ENCODE data around the gene AXIN1.

Gene AXIN1

DNA sequence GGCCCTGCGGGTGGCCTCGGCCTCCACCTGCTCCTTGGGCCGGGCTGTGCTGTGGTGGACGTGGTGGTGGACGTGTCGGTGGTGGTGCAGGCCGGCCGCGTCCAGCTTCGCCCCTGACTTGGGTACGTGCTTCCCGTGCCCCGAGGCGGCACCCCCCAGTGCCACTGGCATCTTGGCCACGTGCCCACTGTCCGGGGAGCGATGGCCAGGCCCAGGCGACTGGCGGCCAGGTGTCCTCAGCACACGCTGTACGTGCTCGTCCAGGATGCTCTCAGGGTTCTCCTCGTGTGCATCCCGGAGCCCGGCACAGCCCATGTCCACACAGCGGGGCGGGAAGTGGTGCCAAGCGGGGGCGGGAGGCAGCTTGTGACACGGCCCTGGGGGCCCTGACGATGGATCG, 54.7 kb downstream of the AXIN1 start:
- Histone ChIP-seq H3K4me1 (ENCODE audit: low read length) (no peaks in the 10 kb centered on the region), H3K4me2 (ENCODE audit: low read depth, low read length) (no peak overlapping the region), H3K27ac (ENCODE audit: low read length) (no peak overlapping the region), H4K20me1 (ENCODE audit: insufficient read depth, low read length) (no peaks in the 10 kb centered on the region), H3K9me2 (replicated peaks; ENCODE audit: insufficient read depth, low read length) (no peaks in the 10 kb centered on the region), H3K4me3 (ENCODE audit: low read length) (no peak overlapping the region), H3K9me3 (replicated peaks; ENCODE audit: insufficient read depth, low read length) (no peaks in the 10 kb centered on the region), H3K27me3 (replicated peaks; ENCODE audit: insufficient read depth, low read length) (no peaks in the 10 kb centered on the region), H3K79me2 (ENCODE audit: low read length) (no peaks in the 10 kb centered on the region), H3F3A (ENCODE audit: insufficient read depth, low read length) (no peaks in the 10 kb centered on the region), H3K36me3 (replicated peaks; ENCODE audit: insufficient read depth, low read length) (no peaks in the 10 kb centered on the region), H2AFZ (ENCODE audit: low read length) (no peak overlapping the region), H3K9ac (ENCODE audit: low read length) (no peak overlapping the region)
- TF ChIP-seq EZH2phosphoT487 (IDR thresholded peaks at IDR 0.05; ENCODE audit: low read length) (no peak), EZH2 (optimal IDR thresholded peaks at IDR 0.05; ENCODE audit: low read depth, low read length) (no peak)
- TF ChIP-seq, protein P1, sequence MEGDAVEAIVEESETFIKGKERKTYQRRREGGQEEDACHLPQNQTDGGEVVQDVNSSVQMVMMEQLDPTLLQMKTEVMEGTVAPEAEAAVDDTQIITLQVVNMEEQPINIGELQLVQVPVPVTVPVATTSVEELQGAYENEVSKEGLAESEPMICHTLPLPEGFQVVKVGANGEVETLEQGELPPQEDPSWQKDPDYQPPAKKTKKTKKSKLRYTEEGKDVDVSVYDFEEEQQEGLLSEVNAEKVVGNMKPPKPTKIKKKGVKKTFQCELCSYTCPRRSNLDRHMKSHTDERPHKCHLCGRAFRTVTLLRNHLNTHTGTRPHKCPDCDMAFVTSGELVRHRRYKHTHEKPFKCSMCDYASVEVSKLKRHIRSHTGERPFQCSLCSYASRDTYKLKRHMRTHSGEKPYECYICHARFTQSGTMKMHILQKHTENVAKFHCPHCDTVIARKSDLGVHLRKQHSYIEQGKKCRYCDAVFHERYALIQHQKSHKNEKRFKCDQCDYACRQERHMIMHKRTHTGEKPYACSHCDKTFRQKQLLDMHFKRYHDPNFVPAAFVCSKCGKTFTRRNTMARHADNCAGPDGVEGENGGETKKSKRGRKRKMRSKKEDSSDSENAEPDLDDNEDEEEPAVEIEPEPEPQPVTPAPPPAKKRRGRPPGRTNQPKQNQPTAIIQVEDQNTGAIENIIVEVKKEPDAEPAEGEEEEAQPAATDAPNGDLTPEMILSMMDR (IDR thresholded peaks at IDR 0.05; ENCODE audit: low read length), result no peak
- no peak for DNase-seq

DNA sequence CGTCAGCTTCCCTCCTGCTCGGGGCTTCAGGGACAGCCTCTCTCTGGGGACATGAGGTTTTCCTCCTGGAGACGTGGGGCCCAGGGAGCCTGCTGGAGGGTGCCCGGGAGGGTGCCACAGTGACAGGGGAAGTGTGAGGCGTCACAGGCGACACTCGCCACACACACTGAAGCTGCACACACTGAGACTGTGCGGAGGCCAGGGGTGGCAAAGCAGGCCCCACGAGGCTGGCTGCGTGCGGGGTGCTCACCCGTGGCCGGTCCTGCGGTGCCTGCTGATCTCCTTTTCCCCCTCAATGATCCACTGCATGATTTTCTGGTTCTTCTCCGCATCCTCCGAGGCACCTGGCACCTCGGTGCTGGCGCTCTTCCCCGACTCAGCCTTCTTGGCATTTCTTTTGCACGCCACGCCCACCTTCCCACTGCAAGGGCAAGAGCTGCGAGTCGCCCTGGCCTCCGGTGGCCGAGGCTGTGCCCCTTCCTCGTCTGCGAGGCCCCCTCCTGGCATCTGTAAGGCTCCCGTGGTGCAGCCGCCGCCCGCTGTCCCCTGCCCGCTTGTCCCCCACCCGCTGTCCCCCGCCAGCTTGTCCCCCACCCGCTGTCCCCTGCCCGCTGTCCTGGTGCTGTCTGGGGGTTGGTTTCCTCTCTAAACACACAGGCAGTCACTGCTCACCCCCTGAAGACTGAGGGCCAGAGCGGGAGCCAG, 55.6 kb downstream of the AXIN1 start:
- no peaks in the 10 kb centered on the region for H3K36me3 ChIP-seq (replicated peaks; ENCODE audit: insufficient read depth, low read length)
- H3K4me1 ChIP-seq (ENCODE audit: low read length), result no peaks in the 10 kb centered on the region
- DNase-seq, result no peak
- H3K9me3 ChIP-seq (replicated peaks; ENCODE audit: insufficient read depth, low read length), result no peaks in the 10 kb centered on the region
- no peak overlapping the region for H3K27ac ChIP-seq (ENCODE audit: low read length)
- no peak for TF ChIP-seq EZH2 (optimal IDR thresholded peaks at IDR 0.05; ENCODE audit: low read depth, low read length)
- TF ChIP-seq EZH2phosphoT487 (IDR thresholded peaks at IDR 0.05; ENCODE audit: low read length), result no peak
- TF ChIP-seq, protein P1 (IDR thresholded peaks at IDR 0.05; ENCODE audit: low read length), result no peak
- no peaks in the 10 kb centered on the region for H4K20me1 ChIP-seq (ENCODE audit: insufficient read depth, low read length)
- no peaks in the 10 kb centered on the region for H3K79me2 ChIP-seq (ENCODE audit: low read length)
- H3F3A ChIP-seq (ENCODE audit: insufficient read depth, low read length), result no peaks in the 10 kb centered on the region
- no peaks in the 10 kb centered on the region for H3K9me2 ChIP-seq (replicated peaks; ENCODE audit: insufficient read depth, low read length)
- H2AFZ ChIP-seq (ENCODE audit: low read length), result no peak overlapping the region
- no peak overlapping the region for H3K4me3 ChIP-seq (ENCODE audit: low read length)
- H3K27me3 ChIP-seq (replicated peaks; ENCODE audit: insufficient read depth, low read length), result no peaks in the 10 kb centered on the region
- no peak overlapping the region for H3K4me2 ChIP-seq (ENCODE audit: low read depth, low read length)
- H3K9ac ChIP-seq (ENCODE audit: low read length), result no peak overlapping the region

DNA sequence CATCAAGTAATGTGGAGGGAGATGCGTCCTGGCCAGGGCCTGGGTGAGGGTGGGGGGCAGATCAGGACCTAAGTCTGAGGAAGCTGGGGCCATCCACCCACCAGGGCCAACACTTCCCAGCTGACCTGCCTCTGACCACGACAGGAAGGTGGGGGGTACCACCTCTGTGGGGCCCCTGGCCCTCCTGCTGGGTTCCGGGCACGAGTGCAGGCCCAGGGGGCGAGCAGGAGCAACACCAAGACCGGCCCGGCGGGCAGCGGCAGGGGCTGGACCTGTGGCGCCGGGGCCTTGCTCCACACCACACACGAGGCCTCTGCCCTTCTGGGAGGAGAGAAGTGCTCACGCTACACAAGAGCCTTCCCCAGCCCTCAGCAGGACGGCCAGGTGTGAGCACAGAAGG, 56.2 kb downstream of the AXIN1 start:
- no peak overlapping the region for H3K4me3 ChIP-seq (ENCODE audit: low read length)
- H3K36me3 ChIP-seq (replicated peaks; ENCODE audit: insufficient read depth, low read length), result no peaks in the 10 kb centered on the region
- H4K20me1 ChIP-seq (ENCODE audit: insufficient read depth, low read length), result no peaks in the 10 kb centered on the region
- no peak overlapping the region for H3K9ac ChIP-seq (ENCODE audit: low read length)
- no peaks in the 10 kb centered on the region for H3K9me2 ChIP-seq (replicated peaks; ENCODE audit: insufficient read depth, low read length)
- H3K9me3 ChIP-seq (replicated peaks; ENCODE audit: insufficient read depth, low read length), result no peaks in the 10 kb centered on the region
- H3K79me2 ChIP-seq (ENCODE audit: low read length), result no peaks in the 10 kb centered on the region
- TF ChIP-seq EZH2 (optimal IDR thresholded peaks at IDR 0.05; ENCODE audit: low read depth, low read length) (no peak), EZH2phosphoT487 (IDR thresholded peaks at IDR 0.05; ENCODE audit: low read length) (no peak)
- TF ChIP-seq, protein P1 (IDR thresholded peaks at IDR 0.05; ENCODE audit: low read length), result no peak
- H3K4me2 ChIP-seq (ENCODE audit: low read depth, low read length), result no peak overlapping the region
- no peaks in the 10 kb centered on the region for H3K4me1 ChIP-seq (ENCODE audit: low read length)
- no peak overlapping the region for H3K27ac ChIP-seq (ENCODE audit: low read length)
- DNase-seq, result no peak
- no peaks in the 10 kb centered on the region for H3K27me3 ChIP-seq (replicated peaks; ENCODE audit: insufficient read depth, low read length)
- no peaks in the 10 kb centered on the region for H3F3A ChIP-seq (ENCODE audit: insufficient read depth, low read length)
- no peak overlapping the region for H2AFZ ChIP-seq (ENCODE audit: low read length)
